Raji (cell line): ENCODE measurements around the gene CRYL1.

Experiments used
- POLR2A ChIP-seq: IDR thresholded peaks from 2 replicates; pipeline ENCODE4 v1.6.1; 2011; ENCODE audit warnings: low read depth, low read length, control low read depth; ENCODE audit not compliant: insufficient read depth

CRYL1 gene, protein sequence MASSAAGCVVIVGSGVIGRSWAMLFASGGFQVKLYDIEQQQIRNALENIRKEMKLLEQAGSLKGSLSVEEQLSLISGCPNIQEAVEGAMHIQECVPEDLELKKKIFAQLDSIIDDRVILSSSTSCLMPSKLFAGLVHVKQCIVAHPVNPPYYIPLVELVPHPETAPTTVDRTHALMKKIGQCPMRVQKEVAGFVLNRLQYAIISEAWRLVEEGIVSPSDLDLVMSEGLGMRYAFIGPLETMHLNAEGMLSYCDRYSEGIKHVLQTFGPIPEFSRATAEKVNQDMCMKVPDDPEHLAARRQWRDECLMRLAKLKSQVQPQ

DNA sequence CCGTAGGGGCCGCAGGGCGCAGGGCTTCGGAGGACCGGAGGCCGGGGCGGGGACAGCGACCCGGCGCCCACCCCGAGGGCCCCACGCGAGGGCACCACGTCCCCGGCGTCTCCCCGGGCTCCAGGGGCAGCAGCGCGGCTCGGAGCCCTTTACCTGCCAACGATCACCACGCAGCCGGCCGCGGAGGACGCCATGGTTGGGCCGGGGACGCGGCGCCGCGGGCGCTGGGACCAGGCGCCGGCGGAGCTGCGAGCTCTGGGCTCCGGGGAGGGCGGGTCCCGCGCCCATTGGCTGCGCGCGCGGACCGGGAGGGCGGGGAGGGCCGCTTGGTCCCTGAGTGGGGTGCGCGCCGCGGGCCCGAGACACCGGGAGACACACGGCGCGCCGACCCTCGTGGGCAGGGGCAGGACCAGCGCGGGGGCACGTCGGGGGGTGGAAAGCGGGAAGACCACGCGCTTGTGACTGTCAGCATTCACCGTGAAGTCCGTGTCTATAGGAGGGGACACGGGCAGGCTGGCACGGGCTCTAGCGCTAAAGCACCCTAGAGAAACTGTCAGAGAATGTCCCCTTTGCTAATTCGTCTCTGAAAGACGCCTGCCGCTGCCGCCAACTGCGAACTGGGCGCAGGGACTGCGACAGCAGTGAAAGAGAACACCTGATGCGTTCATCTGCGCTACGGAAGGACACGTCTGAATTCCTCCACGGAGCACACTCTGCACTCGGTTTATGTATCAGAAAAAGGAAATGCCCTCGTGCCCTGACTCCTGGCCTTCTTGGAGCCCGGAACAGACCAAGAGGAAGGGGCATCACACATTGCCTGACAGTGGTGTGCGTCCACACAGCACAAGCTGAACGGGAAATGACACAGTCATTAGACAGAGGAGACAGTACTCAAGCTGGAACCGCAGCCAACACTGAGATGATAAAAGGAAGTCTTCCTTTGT lies at the start of gene CRYL1:
CRYL1 (minus strand) TSS at position 257 of the 944 bp plus-strand sequence; CDS start at position 194, 63 bp downstream.
- peak; percentile 63 for TF ChIP-seq POLR2A

DNA sequence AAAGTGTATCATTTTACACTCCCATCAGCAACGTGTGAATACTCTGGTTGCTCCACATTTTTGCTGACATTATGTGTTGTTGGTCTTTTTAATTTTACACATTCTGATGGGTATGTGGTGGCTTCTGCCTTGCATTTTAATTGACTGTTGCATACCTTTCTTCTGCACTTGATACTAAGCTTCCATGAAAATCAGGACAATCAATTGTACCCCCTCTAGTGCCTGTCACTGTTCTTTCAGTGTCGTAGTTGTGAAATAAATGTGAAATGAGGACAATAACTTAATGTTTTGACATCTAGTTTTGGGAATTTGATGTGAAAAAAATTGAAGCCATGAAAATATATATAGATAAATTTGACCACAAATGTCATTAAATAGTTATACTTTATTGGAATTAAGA lies 48.0 kb upstream of the CRYL1 start:
- TF ChIP-seq POLR2A = no peak

DNA sequence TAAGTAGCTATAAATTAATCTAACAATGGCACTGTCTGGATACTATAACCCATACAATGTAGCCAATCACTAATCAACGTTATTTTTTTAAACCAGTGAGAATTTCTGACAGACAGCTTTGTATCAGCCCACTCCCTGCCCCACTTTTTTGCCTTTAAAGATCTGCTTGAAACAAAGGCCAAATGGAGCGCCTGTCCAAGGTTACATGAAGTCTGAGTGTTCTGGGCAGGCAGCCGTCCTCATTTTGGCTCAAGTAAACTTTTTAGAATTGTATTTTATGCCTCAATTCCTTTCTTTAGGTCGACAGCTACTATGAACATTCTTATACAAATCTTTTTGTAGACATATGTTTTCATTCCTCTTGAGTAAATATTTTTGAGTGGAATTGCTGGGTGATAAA lies 47.5 kb upstream of the CRYL1 start:
- no peak for TF ChIP-seq POLR2A

DNA sequence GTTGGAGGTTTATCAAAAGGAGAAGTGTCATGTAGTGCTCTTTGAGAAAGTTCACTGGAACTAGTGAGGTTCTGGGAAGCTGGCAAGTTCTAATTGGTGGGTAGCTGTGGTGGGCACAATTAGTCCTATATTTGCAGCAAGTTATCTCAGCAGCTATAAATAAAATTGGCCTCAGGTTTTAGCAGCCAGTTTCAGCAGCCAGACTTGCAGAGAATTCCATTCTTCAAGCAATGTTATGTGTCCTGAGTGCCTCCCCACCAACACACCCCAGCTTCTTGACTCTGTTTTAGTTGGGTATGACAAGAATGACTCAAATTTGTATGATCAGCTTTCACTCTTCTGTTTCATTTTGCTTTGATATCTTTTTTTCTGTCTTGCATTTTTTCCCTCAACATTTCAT lies 46.0 kb upstream of the CRYL1 start:
- no peak for TF ChIP-seq POLR2A

DNA sequence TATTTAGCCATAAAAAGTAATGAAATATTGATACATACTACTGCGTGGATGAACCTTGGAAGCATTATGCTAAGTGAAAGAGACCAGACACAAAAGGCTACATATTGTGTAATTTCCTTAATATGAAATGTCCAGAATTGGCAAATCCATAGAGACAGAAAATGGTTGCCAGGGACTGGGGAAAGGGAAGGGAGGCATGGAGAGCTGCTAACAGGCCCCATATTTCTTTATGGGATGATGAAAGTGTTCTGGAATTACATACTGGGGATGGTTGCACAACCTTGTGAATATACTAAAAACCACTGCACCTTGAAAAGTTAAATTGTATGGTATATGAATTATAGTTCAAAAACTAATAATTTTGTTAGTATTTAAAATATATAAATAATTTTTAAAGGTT lies 44.9 kb upstream of the CRYL1 start:
- no peak for TF ChIP-seq POLR2A

DNA sequence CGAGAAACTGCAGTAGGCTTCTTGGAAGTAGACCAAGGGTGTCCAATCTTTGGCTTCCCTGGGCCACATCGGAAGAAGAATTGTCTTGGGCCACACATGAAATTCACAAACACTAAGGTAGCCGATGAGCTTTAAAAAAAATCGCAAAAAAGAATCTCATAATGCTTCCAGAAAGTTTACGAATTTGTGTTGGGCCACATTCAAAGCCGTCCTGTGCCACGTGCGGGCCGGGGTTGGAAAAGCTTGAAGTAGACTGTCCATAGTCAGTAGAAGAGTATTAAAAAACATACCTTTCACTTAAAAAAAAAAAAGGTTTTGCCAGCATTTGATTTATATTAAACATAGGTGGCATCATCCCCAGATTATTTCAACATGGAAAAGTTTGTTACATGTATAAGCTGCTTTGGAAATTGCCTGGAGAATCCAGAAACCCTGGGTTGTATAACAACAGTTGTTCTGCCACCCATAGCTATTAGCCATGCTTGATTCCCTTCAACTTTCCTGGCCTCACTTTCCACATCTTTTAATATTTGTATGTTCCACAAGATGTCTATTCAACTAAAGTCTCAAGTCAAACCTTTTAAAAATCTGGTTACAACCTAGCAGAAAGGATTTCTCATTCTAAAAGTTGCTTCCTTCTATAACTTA lies 42.3 kb upstream of the CRYL1 start:
- TF ChIP-seq POLR2A = no peak

DNA sequence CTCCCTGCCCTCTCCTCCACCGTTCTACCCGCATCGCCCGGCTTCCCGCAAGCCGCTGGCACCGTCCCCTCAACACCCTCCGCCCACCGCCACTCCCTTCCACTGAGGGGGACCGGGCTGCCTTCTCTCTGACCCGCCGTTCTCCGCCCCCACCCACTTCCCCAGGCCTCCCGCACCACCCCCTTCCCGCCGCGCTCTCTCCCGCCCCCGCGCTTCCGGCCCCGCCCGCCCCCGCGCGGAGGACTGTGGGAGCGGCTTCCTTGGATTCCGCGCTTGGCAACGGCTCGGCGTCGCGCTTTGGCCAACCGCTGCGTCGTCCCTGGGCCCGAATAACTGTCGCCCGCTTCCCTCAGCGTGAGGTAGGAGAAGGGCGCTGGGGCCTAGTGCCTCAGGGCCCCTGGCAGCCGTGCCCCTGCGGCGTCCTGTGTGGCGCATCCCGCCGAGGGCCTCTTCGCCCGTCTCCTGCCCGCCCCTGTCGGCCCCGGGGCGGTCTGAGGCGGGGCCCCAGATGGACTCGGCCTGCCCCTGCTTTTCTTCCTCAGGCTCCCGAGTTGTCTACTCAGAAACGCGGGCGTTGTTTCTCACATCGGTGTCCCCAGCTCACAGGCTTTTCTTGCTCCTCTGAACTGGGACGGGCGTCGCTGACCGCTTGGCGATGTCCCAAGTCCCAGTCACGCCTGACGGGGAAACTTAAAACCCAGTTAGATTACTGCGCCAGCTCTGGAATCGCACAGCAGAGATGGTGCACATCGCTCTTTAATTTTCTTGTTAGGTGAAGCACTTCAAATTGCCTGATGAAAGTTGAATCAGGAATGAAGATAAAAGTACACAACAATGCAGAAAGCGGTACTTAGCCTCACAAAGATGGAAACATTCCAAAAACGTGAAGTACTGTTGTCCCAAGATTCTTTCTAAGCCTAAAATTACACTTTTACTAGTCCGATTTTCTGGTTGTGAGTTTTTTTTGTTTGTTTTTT lies 41.5 kb upstream of the CRYL1 start, which contains the start of gene IFT88:
IFT88 (plus strand) TSS at position 260 of the 977 bp plus-strand sequence. CDS start 7,229 bp downstream, outside the sequence.
- TF ChIP-seq POLR2A = peak; percentile 55

DNA sequence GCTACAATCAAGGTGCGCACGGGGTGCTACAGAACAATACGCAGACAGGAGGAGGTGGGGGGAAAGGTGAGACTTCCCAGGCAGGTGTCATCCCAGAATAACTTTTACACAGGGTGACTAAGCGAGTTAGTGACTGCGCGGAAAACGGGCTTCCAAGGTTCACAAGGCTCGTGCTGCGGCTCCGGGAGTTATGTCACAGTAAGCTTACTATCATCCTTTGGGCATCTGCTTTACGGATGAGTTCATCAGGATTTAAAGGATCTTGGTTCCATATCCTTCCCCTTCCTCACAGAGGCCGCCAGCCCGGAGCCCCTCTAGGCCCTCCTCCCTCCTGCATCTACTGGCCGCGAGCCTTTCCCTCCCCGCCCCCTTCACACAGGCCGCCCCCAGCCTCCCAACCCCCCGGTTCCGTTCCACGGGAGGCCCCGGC lies 40.8 kb upstream of the CRYL1 start:
- no peak for TF ChIP-seq POLR2A

DNA sequence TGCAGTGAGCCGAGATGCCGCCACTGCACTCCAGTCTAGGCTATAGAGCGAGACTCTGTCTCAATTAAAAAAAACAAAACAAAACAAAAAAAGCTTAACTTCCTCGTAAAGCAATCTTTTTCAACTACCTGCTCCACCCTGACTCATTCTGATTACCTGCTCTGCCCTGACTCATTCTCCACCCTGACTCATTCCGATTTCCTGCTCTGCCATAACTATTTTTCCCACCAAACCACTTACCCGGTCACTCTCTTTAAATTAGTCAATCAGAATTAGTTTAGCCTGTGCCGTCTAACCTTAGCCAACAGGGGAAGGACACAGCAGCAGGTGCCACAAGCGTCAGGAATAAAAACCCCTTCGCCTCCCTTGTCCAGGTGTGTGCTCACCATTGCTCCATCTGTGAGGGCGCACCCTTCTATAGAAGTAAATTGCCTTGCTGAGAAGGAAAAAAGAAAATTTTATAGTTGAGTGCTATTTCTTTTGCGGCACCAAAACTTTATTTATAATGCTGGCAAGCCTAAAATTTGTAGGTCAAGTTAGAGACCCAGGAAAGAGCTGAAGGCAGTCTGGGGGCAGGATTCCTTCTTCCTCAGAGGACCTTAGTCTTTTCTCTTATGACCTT lies 39.6 kb upstream of the CRYL1 start:
- no peak for TF ChIP-seq POLR2A

DNA sequence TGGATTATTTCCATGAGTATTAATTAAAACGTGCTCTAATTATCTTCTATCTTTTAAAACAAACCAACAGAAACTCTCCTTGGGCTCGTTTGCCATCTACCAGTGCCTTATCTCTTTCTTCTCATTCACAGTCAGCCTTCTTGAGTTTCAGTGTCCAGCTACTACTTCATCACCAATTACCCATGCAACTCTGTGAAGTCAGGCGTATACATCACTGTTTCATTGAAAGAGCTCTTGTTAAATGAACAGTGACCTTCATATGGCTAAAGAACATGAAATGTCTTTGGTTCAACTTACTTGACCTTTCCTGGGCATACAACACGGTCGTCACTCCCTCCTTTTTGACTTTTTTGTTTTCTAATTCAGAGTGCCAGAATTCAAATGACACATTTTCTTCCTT lies 36.1 kb upstream of the CRYL1 start:
- TF ChIP-seq POLR2A = no peak

DNA sequence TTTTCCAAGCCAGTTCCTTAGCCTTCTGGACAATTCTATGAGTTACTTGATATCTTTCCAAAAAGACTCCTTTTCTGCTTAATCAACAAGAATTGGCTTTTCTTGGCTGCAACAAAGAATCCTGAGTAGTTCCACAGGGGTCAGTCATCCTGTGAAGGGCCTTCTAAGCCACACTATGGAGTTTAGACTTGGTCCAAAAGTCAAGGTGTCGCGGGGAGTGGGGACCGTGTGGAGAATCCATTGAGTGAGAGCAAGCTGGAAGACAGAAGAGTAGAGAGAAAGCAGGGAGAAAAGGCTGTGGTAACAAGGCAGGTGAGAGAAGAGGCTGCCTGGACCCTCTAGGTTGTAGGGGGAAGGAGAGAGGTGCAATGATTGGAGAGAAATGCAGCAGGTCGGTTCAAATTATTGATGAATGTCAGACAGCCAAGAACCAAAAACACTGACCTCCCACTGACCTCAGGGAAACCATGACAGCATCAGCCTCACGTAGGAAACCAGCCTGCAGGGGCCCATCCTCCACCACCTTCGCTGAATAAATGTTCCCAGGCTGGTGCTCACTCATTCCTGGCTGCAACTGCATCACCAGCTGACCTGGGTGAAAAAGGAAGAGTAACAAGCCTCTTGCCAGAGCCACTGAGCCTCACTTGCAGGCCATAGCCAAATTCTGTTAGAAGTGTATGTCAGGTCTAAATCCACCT lies 34.2 kb upstream of the CRYL1 start:
- no peak for TF ChIP-seq POLR2A

DNA sequence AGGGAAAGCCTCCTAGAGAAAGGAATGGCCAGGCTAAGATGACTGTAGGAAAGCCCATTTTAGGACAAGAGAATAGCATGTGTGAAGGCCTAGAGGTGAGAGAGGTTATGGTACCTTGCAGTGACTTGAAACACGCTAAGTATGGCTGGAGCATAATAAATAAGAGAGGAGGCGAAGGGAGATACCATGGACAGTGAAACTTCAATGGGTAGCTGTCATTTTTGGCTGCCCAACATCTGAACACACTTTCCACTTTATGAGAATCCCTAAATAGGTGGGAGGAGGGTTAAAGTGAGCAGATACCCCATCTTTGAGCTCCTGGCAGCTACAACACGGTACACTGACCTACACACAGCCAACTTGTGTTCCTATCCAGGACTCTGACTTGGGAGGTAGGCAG lies 33.3 kb upstream of the CRYL1 start:
- no peak for TF ChIP-seq POLR2A

DNA sequence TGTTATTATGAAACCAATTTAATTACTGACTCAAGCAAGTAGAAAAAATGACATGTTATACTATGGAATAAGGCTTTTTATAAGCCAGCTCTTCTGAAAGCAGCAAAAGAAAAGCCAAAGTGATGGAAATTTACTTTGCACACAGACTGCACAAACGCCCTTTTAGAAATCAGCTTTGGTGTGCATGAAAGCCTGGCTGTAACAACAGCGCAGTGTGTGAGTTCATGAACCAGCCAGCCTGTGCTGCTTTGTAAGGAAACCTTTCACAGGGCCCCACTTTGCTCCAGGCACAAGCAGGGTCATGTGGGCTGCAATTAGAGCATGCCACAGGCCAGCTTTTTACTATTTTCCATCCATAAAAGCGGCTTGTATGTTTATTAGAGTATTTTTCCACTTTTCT lies 27.7 kb upstream of the CRYL1 start:
- TF ChIP-seq POLR2A = no peak
